ENCODE data around the gene RNH1. TPM values are rescaled to one million over a fixed set of nuclear protein-coding genes. Genes with fewer than 3 reads are reported as not detected.

The RNH1 gene
- total and polyA plus RNA-seq, 2 donors (not counting 1 experiment from before 2014, with no cell fraction given), result 102 to 561 TPM

- H3K27ac ChIP-seq (ENCODE audit: insufficient read depth, low read length), result no peak overlapping the region
- no peak overlapping the region for H2AFZ ChIP-seq (ENCODE audit: low read length)
- no peak overlapping the region for H3K4me2 ChIP-seq (ENCODE audit: extremely low read depth, insufficient read depth, low read length)
- peaks cover 2% of the 10 kb centered on the region for H3K4me1 ChIP-seq (ENCODE audit: control insufficient read depth, extremely low read depth, insufficient read depth, low read length)
- H3K9ac ChIP-seq (ENCODE audit: insufficient read depth, low read length), result no peak overlapping the region
- no peaks in the 10 kb centered on the region for H3K27me3 ChIP-seq (ENCODE audit: control insufficient read depth, insufficient read depth, low read length)
- no peak overlapping the region for H3K4me3 ChIP-seq (replicated peaks in 1 of 4; ENCODE audit: control extremely low read depth in 1 of 4, insufficient read depth in 1 of 4, low read depth in 3 of 4, low read length in 4 of 4)
- no peaks in the 10 kb centered on the region for H4K20me1 ChIP-seq (ENCODE audit: control insufficient read depth, extremely low read depth, insufficient read depth, low read length)
- no peaks in the 10 kb centered on the region for H3K9me3 ChIP-seq (ENCODE audit: control insufficient read depth, insufficient read depth, low read depth, low read length)
- H3K79me2 ChIP-seq (ENCODE audit: control insufficient read depth, insufficient read depth, low read length), result peaks cover 44% of the 10 kb centered on the region
- H3K36me3 ChIP-seq (ENCODE audit: control insufficient read depth, insufficient read depth, low read length), result peaks cover 19% of the 10 kb centered on the region
- TF ChIP-seq EZH2 (IDR thresholded peaks at IDR 0.05; ENCODE audit: low read length, missing control alignments), result no peak
- no peak for TF ChIP-seq CTCF (conservative IDR thresholded peaks at IDR 0.05 in 1 of 2, IDR thresholded peaks at IDR 0.05 in 1 of 2; ENCODE audit: low read depth in 1 of 2, low read length in 2 of 2)
- no peak for DNase-seq (ENCODE audit: low read depth in 2 of 2)
Measured at GRCh38 chr11:454043-454442, 53.0 kb downstream of the RNH1 start.

GRCh38 chr11:453564-453963, 53.5 kb downstream of the RNH1 start:
- Histone ChIP-seq H3K79me2 (ENCODE audit: control insufficient read depth, insufficient read depth, low read length) (peaks cover 42% of the 10 kb centered on the region), H3K4me2 (ENCODE audit: extremely low read depth, insufficient read depth, low read length) (no peak overlapping the region), H3K9me3 (ENCODE audit: control insufficient read depth, insufficient read depth, low read depth, low read length) (no peaks in the 10 kb centered on the region), H4K20me1 (ENCODE audit: control insufficient read depth, extremely low read depth, insufficient read depth, low read length) (no peaks in the 10 kb centered on the region), H3K9ac (ENCODE audit: insufficient read depth, low read length) (no peak overlapping the region), H3K4me3 (replicated peaks in 1 of 4; ENCODE audit: control extremely low read depth in 1 of 4, insufficient read depth in 1 of 4, low read depth in 3 of 4, low read length in 4 of 4) (no peak overlapping the region), H3K27ac (ENCODE audit: insufficient read depth, low read length) (no peak overlapping the region), H2AFZ (ENCODE audit: low read length) (no peak overlapping the region), H3K36me3 (ENCODE audit: control insufficient read depth, insufficient read depth, low read length) (peaks cover 19% of the 10 kb centered on the region), H3K4me1 (ENCODE audit: control insufficient read depth, extremely low read depth, insufficient read depth, low read length) (peaks cover 2% of the 10 kb centered on the region), H3K27me3 (ENCODE audit: control insufficient read depth, insufficient read depth, low read length) (no peaks in the 10 kb centered on the region)
- no peak for DNase-seq (ENCODE audit: low read depth in 2 of 2)
- no peak for TF ChIP-seq CTCF (conservative IDR thresholded peaks at IDR 0.05 in 1 of 2, IDR thresholded peaks at IDR 0.05 in 1 of 2; ENCODE audit: low read depth in 1 of 2, low read length in 2 of 2)
- TF ChIP-seq EZH2 (IDR thresholded peaks at IDR 0.05; ENCODE audit: low read length, missing control alignments), result no peak

- Histone ChIP-seq H3K9ac (ENCODE audit: insufficient read depth, low read length) (no peak overlapping the region), H3K79me2 (ENCODE audit: control insufficient read depth, insufficient read depth, low read length) (peaks cover 42% of the 10 kb centered on the region), H3K4me3 (replicated peaks in 1 of 4; ENCODE audit: control extremely low read depth in 1 of 4, insufficient read depth in 1 of 4, low read depth in 3 of 4, low read length in 4 of 4) (no peak overlapping the region), H3K9me3 (ENCODE audit: control insufficient read depth, insufficient read depth, low read depth, low read length) (no peaks in the 10 kb centered on the region), H3K36me3 (ENCODE audit: control insufficient read depth, insufficient read depth, low read length) (peaks cover 19% of the 10 kb centered on the region), H3K27me3 (ENCODE audit: control insufficient read depth, insufficient read depth, low read length) (no peaks in the 10 kb centered on the region), H2AFZ (ENCODE audit: low read length) (no peak overlapping the region), H3K4me1 (ENCODE audit: control insufficient read depth, extremely low read depth, insufficient read depth, low read length) (peaks cover 2% of the 10 kb centered on the region), H3K27ac (ENCODE audit: insufficient read depth, low read length) (no peak overlapping the region), H4K20me1 (ENCODE audit: control insufficient read depth, extremely low read depth, insufficient read depth, low read length) (no peaks in the 10 kb centered on the region), H3K4me2 (ENCODE audit: extremely low read depth, insufficient read depth, low read length) (no peak overlapping the region)
- no peak for DNase-seq (ENCODE audit: low read depth in 2 of 2)
- TF ChIP-seq EZH2 (IDR thresholded peaks at IDR 0.05; ENCODE audit: low read length, missing control alignments) (no peak), CTCF (conservative IDR thresholded peaks at IDR 0.05 in 1 of 2, IDR thresholded peaks at IDR 0.05 in 1 of 2; ENCODE audit: low read depth in 1 of 2, low read length in 2 of 2) (no peak)
Measured at GRCh38 chr11:452916-453527, 54.0 kb downstream of the RNH1 start.
